WTC11 (cell line): ENCODE measurements around the gene RASAL3.
"Not testable (repeated sequence)": the region's sequence is repeated elsewhere in the genome, so short reads cannot be mapped to it uniquely, and the experiment has no call there.

Experiments
- KAT7 ChIP-seq: sonication (generic); formaldehyde crosslinking; IDR thresholded peaks from 2 replicates; pipeline ENCODE4 v1.8.1; 2023; ENCODE audit warnings: missing genetic modification reagents, mild to moderate bottlenecking, borderline replicate concordance
- MXD4 ChIP-seq: fragments of 250-450 bp; sonication (Bioruptor Pico); IDR thresholded peaks from 2 replicates; pipeline ENCODE4 v1.8.0; 2021; ENCODE audit warnings: mild to moderate bottlenecking, moderate library complexity, borderline replicate concordance
- TF ChIP-seq, protein P1 (sequence below): sonication (generic); formaldehyde crosslinking; IDR thresholded peaks from 2 replicates; pipeline ENCODE4 v1.8.1; 2023; ENCODE audit warnings: mild to moderate bottlenecking, missing genetic modification reagents, borderline replicate concordance
- TF ChIP-seq, protein P2 (sequence below): sonication (generic); formaldehyde crosslinking; IDR thresholded peaks from 2 replicates; pipeline ENCODE4 v1.8.1; 2022; ENCODE audit warnings: low read depth, missing genetic modification reagents, borderline replicate concordance

DNA sequence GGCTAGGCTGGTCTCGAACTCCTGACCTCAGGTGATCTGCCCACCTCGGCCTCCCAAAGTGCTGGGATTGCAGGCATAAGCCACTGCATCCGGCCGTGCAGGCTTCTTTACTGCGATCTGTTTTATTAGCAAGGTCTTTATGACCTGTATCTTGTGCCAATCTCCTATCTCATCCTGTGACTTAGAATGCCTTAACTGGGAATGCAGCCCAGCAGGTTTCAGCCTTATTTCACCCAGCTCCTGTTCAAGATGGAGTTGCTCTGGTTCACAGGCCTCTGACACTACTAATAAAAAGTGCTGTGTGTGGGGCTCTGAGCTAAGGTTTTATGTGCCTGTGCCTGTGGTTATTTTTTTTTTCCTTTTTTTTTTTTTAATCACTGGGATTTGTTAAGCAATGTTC, 21.4 kb upstream of the RASAL3 start:
- TF ChIP-seq KAT7 (CRISPR knock-in tag); MXD4: not testable (repeated sequence)
- TF ChIP-seq, protein P1, sequence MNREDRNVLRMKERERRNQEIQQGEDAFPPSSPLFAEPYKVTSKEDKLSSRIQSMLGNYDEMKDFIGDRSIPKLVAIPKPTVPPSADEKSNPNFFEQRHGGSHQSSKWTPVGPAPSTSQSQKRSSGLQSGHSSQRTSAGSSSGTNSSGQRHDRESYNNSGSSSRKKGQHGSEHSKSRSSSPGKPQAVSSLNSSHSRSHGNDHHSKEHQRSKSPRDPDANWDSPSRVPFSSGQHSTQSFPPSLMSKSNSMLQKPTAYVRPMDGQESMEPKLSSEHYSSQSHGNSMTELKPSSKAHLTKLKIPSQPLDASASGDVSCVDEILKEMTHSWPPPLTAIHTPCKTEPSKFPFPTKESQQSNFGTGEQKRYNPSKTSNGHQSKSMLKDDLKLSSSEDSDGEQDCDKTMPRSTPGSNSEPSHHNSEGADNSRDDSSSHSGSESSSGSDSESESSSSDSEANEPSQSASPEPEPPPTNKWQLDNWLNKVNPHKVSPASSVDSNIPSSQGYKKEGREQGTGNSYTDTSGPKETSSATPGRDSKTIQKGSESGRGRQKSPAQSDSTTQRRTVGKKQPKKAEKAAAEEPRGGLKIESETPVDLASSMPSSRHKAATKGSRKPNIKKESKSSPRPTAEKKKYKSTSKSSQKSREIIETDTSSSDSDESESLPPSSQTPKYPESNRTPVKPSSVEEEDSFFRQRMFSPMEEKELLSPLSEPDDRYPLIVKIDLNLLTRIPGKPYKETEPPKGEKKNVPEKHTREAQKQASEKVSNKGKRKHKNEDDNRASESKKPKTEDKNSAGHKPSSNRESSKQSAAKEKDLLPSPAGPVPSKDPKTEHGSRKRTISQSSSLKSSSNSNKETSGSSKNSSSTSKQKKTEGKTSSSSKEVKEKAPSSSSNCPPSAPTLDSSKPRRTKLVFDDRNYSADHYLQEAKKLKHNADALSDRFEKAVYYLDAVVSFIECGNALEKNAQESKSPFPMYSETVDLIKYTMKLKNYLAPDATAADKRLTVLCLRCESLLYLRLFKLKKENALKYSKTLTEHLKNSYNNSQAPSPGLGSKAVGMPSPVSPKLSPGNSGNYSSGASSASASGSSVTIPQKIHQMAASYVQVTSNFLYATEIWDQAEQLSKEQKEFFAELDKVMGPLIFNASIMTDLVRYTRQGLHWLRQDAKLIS (CRISPR knock-in tag), result not testable (repeated sequence)
- TF ChIP-seq, protein P2, sequence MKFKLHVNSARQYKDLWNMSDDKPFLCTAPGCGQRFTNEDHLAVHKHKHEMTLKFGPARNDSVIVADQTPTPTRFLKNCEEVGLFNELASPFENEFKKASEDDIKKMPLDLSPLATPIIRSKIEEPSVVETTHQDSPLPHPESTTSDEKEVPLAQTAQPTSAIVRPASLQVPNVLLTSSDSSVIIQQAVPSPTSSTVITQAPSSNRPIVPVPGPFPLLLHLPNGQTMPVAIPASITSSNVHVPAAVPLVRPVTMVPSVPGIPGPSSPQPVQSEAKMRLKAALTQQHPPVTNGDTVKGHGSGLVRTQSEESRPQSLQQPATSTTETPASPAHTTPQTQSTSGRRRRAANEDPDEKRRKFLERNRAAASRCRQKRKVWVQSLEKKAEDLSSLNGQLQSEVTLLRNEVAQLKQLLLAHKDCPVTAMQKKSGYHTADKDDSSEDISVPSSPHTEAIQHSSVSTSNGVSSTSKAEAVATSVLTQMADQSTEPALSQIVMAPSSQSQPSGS (CRISPR knock-in tag), result not testable (repeated sequence)
